GM21515 (cell line): ENCODE measurements around the gene SQSTM1.
"Not testable (repeated sequence)": the region's sequence is repeated elsewhere in the genome, so short reads cannot be mapped to it uniquely, and the experiment has no call there.

ENCODE experiments used
- ATAC-seq: cut with Tn5 transposase; IDR thresholded peaks from one replicate; pipeline ENCODE4 v1.9.1; 2021; ENCODE audit not compliant: unreplicated experiment

Gene SQSTM1

DNA sequence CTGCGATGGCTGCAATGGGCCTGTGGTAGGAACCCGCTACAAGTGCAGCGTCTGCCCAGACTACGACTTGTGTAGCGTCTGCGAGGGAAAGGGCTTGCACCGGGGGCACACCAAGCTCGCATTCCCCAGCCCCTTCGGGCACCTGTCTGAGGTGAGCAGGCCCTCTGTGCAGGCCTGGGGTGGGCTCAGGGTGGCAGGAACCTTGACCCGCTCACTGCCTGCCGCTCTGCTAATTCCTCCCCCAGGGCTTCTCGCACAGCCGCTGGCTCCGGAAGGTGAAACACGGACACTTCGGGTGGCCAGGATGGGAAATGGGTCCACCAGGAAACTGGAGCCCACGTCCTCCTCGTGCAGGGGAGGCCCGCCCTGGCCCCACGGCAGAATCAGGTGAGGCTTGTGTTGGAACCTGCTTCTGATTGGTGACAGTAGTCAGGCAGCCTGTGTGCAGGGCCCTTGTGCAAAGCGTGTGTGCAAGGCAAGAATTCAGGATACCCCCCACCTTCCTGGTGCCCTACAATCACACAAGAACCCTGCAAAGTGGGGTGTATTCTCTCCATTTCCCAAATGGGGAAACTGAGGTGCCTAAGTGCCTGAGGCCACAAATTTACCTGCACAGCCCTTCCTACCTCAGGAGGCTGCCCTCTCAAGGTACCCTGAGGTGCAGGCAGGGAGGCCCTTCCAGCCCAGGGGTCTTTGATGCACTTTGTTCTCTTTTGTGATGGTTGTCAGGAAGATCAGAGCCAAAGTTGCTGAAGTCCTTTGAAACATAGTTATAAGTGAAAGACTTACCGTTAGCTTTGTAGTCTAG is 3.4 kb downstream of the SQSTM1 start:
- no peak for ATAC-seq

DNA sequence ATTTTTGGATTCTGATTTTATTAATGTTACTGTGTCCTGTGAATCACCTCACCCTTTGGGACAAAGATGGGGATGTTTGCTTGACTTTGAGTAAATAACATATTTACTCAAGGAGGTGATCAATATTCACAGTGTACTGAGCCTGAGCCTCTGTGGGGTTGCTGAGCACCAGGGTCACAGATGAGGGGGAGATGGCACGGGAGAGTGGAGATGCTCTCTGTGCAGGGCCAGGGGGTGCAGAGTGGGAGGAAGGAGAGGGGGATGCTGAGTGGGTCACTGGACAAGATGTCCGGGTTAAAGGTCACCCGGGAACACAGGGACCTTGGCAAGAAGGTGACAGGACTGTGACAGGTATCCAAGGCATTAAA is 4.0 kb downstream of the SQSTM1 start:
- ATAC-seq: no peak

DNA sequence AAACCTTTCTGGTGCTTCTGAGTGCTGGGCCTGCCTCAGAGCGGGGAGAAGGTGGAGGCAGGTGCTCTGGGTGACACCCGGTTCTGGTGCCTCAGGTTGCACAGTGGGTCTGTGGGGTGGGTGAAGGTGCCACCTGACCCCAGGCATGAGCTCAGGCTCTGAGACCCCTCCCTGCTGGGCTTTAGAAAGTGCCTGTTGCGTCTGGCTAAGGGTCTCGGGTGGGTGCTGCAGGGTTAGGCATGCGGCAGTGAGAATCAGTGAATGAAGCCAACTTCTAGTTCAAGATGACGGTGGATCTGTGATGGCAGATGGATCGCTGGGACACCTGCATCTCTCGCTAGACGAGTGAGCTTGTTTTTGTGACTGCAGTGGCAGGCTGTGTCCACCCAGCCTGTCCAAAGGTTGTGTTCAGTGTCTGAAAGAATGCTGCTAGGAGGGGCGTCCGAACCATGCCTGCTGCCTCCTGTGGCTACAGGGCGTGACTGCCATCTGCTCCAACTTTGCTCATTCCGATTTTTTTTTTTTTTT is 5.0 kb downstream of the SQSTM1 start:
- no peak for ATAC-seq

- no peak for ATAC-seq
Observed at GRCh38 chr5:179827680-179828079, 7.0 kb downstream of the SQSTM1 start.

DNA sequence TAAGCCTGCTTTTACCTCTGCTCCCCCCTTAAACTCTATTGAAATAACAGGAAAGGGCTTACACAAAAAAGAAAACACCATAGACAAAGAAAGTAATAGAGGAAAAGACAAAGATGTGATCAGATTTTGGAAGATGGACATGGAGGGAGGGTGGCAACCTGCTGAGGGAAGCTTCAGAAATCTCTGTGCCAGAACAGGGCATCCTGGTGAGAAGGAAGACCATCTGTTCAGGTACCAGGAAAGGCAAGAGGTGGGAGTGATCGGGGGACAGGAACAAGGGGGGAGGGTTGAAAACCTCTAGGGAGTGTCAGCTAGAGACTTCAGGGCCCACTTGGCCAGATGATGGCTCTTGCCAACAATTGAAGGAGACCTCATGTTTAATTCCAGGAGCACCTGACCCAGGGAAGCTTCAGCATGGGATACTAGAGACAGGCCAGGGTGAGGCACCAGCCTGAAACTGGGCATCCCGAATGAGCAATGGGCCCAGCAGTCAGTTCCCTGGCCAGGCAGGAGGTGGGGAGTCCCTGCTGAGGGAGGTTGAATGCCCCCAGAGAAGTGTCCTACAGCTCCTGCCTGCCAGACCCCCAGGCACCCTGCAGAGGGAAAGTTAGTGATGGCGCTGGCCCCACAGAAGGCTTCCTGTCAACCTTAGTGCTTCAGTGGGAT is 8.2 kb downstream of the SQSTM1 start:
- no peak for ATAC-seq

GRCh38 chr5:179829732-179830435 is 9.2 kb downstream of the SQSTM1 start:
- no peak for ATAC-seq

DNA sequence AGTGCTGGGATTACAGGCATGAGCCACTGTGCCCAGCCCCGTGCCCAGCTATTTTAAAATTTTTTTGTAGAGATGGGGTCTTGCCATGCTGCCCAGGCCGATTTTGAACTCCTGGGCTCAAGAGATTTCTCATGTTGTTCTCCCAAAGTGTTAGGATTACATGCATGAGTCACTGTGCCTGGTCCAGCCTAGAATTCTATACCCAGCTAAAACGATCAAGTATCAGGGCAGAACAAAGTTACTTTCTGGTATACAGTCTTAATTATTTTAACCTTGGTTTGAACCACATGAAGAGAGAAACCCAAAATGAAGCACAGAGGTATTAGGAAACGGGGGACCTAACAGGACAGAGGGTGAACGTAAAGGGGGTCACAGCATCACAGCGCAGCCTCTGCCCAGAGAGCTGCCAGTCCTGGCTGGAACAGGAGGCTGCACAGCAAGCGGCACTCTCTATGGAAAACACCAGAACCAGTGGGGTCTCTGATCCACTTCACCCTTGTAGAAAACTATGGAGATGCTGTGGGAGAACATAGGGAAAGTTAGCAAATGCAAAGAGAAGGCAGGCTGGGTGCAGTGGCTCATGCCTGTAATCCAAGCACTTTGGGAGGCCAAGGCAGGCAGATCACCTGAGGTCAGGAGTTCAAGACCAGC is 10.2 kb downstream of the SQSTM1 start:
- no peak for ATAC-seq

GRCh38 chr5:179832039-179832745 is 11.5 kb downstream of the SQSTM1 start:
- no peak for ATAC-seq

DNA sequence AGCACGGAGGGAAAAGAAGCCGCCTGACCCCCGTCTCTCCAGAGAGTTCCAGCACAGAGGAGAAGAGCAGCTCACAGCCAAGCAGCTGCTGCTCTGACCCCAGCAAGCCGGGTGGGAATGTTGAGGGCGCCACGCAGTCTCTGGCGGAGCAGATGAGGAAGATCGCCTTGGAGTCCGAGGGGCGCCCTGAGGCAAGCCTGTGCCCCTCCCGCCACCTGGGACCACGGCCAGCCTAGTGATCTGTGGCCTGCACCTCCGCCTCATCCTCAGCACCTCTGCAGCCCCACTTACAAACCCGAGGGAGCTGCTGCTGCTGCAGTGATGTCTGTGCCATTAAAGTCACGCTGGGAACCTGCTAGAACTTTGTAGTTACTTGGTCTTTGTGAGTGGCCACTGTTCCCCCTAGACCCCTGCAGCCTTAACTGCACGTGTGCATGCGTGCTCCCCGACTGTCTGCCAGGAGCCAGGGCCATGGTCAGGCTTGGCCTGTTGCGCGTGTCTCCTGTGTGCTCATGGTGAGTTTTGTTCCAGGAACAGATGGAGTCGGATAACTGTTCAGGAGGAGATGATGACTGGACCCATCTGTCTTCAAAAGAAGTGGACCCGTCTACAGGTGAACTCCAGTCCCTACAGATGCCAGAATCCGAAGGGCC is 12.5 kb downstream of the SQSTM1 start:
- no peak for ATAC-seq

GRCh38 chr5:179833709-179834070 is 13.0 kb downstream of the SQSTM1 start:
- ATAC-seq: no peak

- ATAC-seq: no peak
Observed at GRCh38 chr5:179834120-179834519, 13.4 kb downstream of the SQSTM1 start.

DNA sequence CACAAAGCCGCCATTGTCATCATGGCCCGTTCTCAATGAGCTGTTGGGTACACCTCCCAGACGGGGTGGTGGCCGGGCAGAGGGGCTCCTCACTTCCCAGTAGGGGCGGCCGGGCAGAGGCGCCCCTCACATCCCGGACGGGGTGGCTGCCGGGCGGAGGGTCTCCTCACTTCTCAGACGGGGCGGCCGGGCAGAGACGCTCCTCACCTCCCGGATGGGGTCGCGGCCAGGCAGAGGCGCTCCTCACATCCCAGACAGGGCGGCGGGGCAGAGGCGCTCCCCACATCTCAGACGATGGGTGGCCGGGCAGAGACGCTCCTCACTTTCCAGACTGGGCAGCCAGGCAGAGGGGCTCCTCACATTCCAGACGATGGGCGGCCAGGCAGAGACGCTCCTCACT is 14.2 kb downstream of the SQSTM1 start:
- not testable (repeated sequence) for ATAC-seq

- peak; percentile 42 for ATAC-seq
Observed at GRCh38 chr5:179836225-179837019, 15.7 kb downstream of the SQSTM1 start.

DNA sequence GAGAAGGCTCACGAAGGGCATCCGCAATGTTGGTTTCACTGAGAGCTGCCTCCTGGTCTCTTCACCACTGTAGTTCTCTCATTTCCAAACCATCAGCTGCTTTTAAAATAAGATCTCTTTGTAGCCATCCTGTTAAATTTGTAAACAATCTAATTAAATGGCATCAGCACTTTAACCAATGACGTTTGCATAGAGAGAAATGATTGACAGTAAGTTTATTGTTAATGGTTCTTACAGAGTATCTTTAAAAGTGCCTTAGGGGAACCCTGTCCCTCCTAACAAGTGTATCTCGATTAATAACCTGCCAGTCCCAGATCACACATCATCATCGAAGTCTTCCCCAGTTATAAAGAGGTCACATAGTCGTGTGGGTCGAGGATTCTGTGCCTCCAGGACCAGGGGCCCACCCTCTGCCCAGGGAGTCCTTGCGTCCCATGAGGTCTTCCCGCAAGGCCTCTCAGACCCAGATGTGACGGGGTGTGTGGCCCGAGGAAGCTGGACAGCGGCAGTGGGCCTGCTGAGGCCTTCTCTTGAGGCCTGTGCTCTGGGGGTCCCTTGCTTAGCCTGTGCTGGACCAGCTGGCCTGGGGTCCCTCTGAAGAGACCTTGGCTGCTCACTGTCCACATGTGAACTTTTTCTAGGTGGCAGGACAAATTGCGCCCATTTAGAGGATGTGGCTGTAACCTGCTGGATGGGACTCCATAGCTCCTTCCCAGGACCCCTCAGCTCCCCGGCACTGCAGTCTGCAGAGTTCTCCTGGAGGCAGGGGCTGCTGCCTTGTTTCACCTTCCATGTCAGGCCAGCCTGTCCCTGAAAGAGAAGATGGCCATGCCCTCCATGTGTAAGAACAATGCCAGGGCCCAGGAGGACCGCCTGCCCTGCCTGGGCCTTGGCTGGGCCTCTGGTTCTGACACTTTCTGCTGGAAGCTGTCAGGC is 16.6 kb downstream of the SQSTM1 start:
- no peak for ATAC-seq

- no peak for ATAC-seq
Observed at GRCh38 chr5:179839328-179840256, 18.9 kb downstream of the SQSTM1 start.

GRCh38 chr5:179840321-179840720 is 19.6 kb downstream of the SQSTM1 start:
- ATAC-seq: no peak

- ATAC-seq: no peak
Observed at GRCh38 chr5:179840766-179841165, 20.1 kb downstream of the SQSTM1 start.
